H9 (cell line): Measurements from ENCODE around the gene AP4M1. TPM values are rescaled to one million over a fixed set of nuclear protein-coding genes. Genes with fewer than 3 reads are reported as not detected.

ENCODE experiments used
- DNase-seq: peaks from one replicate; pipeline ENCODE4 v3.0.0-alpha.2; 2017
- H2AFZ ChIP-seq: one replicate; pipeline ENCODE4 v1.6.1; 2013; ENCODE audit warnings: mild to moderate bottlenecking, low read length, control low read depth, moderate library complexity
- H2AK5ac ChIP-seq: 2 replicates; pipeline ENCODE4 v1.6.1; 2013; ENCODE audit warnings: low read length, control low read depth, mixed read lengths; ENCODE audit not compliant: insufficient read length
- H2BK120ac ChIP-seq: one replicate; pipeline ENCODE4 v1.6.1; 2013; ENCODE audit warnings: low read depth, mild to moderate bottlenecking, low read length, control low read depth, inconsistent platforms; ENCODE audit not compliant: poor library complexity, severe bottlenecking
- H2BK12ac ChIP-seq: 2 replicates; pipeline ENCODE4 v1.6.1; 2013; ENCODE audit warnings: low read length, control low read depth, mixed read lengths, low read depth; ENCODE audit not compliant: insufficient read length
- H2BK15ac ChIP-seq: 2 replicates; pipeline ENCODE4 v1.6.1; 2013; ENCODE audit warnings: low read depth, low read length, control low read depth
- H2BK20ac ChIP-seq: one replicate; pipeline ENCODE4 v1.6.1; 2013; ENCODE audit warnings: low read depth, mild to moderate bottlenecking, low read length, control low read depth, inconsistent platforms; ENCODE audit not compliant: poor library complexity, severe bottlenecking
- H2BK5ac ChIP-seq: 2 replicates; pipeline ENCODE4 v1.6.1; 2013; ENCODE audit warnings: low read length, control low read depth, mixed read lengths; ENCODE audit not compliant: insufficient read length
- H3K14ac ChIP-seq: 2 replicates; pipeline ENCODE4 v1.6.1; 2013; ENCODE audit warnings: low read length, control low read depth; ENCODE audit not compliant: insufficient read depth
- H3K18ac ChIP-seq: 2 replicates; pipeline ENCODE4 v1.6.1; 2013; ENCODE audit warnings: low read depth, mild to moderate bottlenecking, mixed read lengths, low read length, control low read depth; ENCODE audit not compliant: insufficient read length
- H3K23ac ChIP-seq: 2 replicates; pipeline ENCODE4 v1.6.1; 2013; ENCODE audit warnings: low read length, control low read depth, mixed read lengths, low read depth; ENCODE audit not compliant: insufficient read length
- H3K23me2 ChIP-seq: 2 replicates; pipeline ENCODE4 v1.6.1; 2013; ENCODE audit warnings: low read depth, mild to moderate bottlenecking, mixed read lengths, low read length, control low read depth; ENCODE audit not compliant: insufficient read length, poor library complexity, severe bottlenecking
- H3K27ac ChIP-seq: 2 replicates; pipeline ENCODE4 v1.5.1; 2013; ENCODE audit warnings: low read length, control low read depth, mixed read lengths, low read depth; ENCODE audit not compliant: insufficient read length
- H3K27me3 ChIP-seq: 2 replicates; pipeline ENCODE4 v1.6.1; 2013; ENCODE audit warnings: low read length, control low read depth, inconsistent platforms; ENCODE audit not compliant: insufficient read depth
- H3K4ac ChIP-seq: 2 replicates; pipeline ENCODE4 v1.6.1; 2013; ENCODE audit warnings: low read depth, mild to moderate bottlenecking, control low read depth, inconsistent platforms, low read length, moderate library complexity
- H3K4me1 ChIP-seq: 2 replicates; pipeline ENCODE4 v1.6.1; 2013; ENCODE audit warnings: low read length, control low read depth, inconsistent platforms; ENCODE audit not compliant: insufficient read depth
- H3K4me2 ChIP-seq: 2 replicates; pipeline ENCODE4 v1.6.1; 2013; ENCODE audit warnings: low read length, control low read depth, mixed read lengths; ENCODE audit not compliant: insufficient read length, insufficient read depth
- H3K56ac ChIP-seq: 2 replicates; pipeline ENCODE4 v1.6.1; 2013; ENCODE audit warnings: low read depth, mild to moderate bottlenecking, mixed read lengths, low read length, control low read depth; ENCODE audit not compliant: insufficient read length
- H3K79me1 ChIP-seq: 2 replicates; pipeline ENCODE4 v1.6.1; 2013; ENCODE audit warnings: low read depth, mild to moderate bottlenecking, moderate library complexity, low read length, control low read depth, inconsistent platforms; ENCODE audit not compliant: insufficient read depth, poor library complexity, severe bottlenecking
- H3K79me2 ChIP-seq: 2 replicates; pipeline ENCODE4 v1.6.1; 2013; ENCODE audit warnings: low read length, control low read depth, inconsistent platforms; ENCODE audit not compliant: insufficient read depth
- H3K9ac ChIP-seq: 2 replicates; pipeline ENCODE4 v1.6.1; 2013; ENCODE audit warnings: low read length, control low read depth, mixed read lengths; ENCODE audit not compliant: insufficient read length; ENCODE audit errors: extremely low read depth
- H3K9me3 ChIP-seq: one replicate; pipeline ENCODE4 v1.6.1; 2013; ENCODE audit warnings: low read depth, low read length, inconsistent platforms; ENCODE audit not compliant: control insufficient read depth
- H3T11ph ChIP-seq: one replicate; pipeline ENCODE4 v1.6.1; 2013; ENCODE audit warnings: mild to moderate bottlenecking, low read length, control low read depth, inconsistent platforms
- H4K20me1 ChIP-seq: one replicate; pipeline ENCODE4 v1.6.1; 2013; ENCODE audit not compliant: control insufficient read depth, insufficient read length, insufficient read depth
- H4K5ac ChIP-seq: 2 replicates; pipeline ENCODE4 v1.6.1; 2013; ENCODE audit warnings: low read depth, mild to moderate bottlenecking, mixed read lengths, low read length, control low read depth; ENCODE audit not compliant: insufficient read length
- H4K8ac ChIP-seq: replicated peaks from 2 replicates; pipeline ENCODE4 v1.6.1; 2013; ENCODE audit warnings: low read length, control low read depth, mixed read lengths, low read depth; ENCODE audit not compliant: insufficient read length
- H4K91ac ChIP-seq: 2 replicates; pipeline ENCODE4 v1.6.1; 2013; ENCODE audit warnings: low read depth, mild to moderate bottlenecking, moderate library complexity, mixed read lengths, low read length, control low read depth; ENCODE audit not compliant: insufficient read length
- H3K27ac Mint-ChIP-seq, 3 experiments: 2 replicates in 2 of 3; 3 replicates in 1 of 3; pipeline ENCODE4 v1.8.0; 2020 to 2021; ENCODE audit warnings: mixed read lengths in 3 of 3, mild to moderate bottlenecking in 1 of 3, moderate library complexity in 1 of 3
- H3K27me3 Mint-ChIP-seq: 2 replicates; pipeline ENCODE4 v1.8.0; 2021; ENCODE audit warnings: low read depth, mild to moderate bottlenecking, moderate library complexity, mixed read lengths
- H3K36me3 Mint-ChIP-seq, 3 experiments: 2 replicates in 2 of 3; 3 replicates in 1 of 3; pipeline ENCODE4 v1.8.0; 2020 to 2021; ENCODE audit warnings: low read depth in 3 of 3, mixed read lengths in 3 of 3; ENCODE audit not compliant: insufficient read depth in 1 of 3
- H3K4me1 Mint-ChIP-seq, 2 experiments: 2 replicates each; pipeline ENCODE4 v1.8.0; 2020; ENCODE audit warnings: mixed read lengths in 2 of 2
- H3K4me3 Mint-ChIP-seq, 2 experiments: 2 replicates in 1 of 2; 3 replicates in 1 of 2; pipeline ENCODE4 v1.8.0; 2020 to 2021; ENCODE audit warnings: mild to moderate bottlenecking in 2 of 2, mixed read lengths in 2 of 2, moderate library complexity in 1 of 2
- H3K9me3 Mint-ChIP-seq, 2 experiments: 2 replicates in 1 of 2; 3 replicates in 1 of 2; pipeline ENCODE4 v1.8.0; 2020; ENCODE audit warnings: mild to moderate bottlenecking in 2 of 2, mixed read lengths in 2 of 2, moderate library complexity in 1 of 2
- WGBS: extraction: QIAGEN DNeasy Blood & Tissue Kit; methylation state at CpG from one replicate; pipeline ENCODE4 v1.1.7; 2013; ENCODE audit warnings: missing lambda C conversion rate, low lambda C conversion rate, mixed read lengths; ENCODE audit not compliant: insufficient read length; ENCODE audit errors: extremely low coverage; 5-methylcytosine and 5-hydroxymethylcytosine counted together
- total RNA-seq: library from RNA; stranded (reverse); gene quantifications from 2 replicates; pipeline ENCODE4 v1.2.1, GENCODE V29; 2021
- TF ChIP-seq, protein P1 (sequence below): fragments of 200-600 bp; sonication (generic); conservative IDR thresholded peaks from 3 replicates; pipeline ENCODE4 v1.8.0; 2021; ENCODE audit warnings: antibody characterized with exemption, mild to moderate bottlenecking

The AP4M1 gene
- total RNA-seq, 1 experiment from 2014 or later: 18.8 TPM

- H2BK5ac ChIP-seq: no peak overlapping the region
- H3K4ac ChIP-seq: no peak overlapping the region
- H3K27me3 ChIP-seq: no peaks in the 10 kb centered on the region
- H3K27ac Mint-ChIP-seq: no peak overlapping the region
- no peak overlapping the region for H3K14ac ChIP-seq
- H3K56ac ChIP-seq: no peak overlapping the region
- H3K9ac ChIP-seq: no peak overlapping the region
- H3T11ph ChIP-seq: no peak overlapping the region
- H3K9me3 Mint-ChIP-seq: no peaks in the 10 kb centered on the region
- H3K79me2 ChIP-seq: no peaks in the 10 kb centered on the region
- no peak overlapping the region; a peak in 1 of 5 replicates for H3K4me3 Mint-ChIP-seq
- no peaks in the 10 kb centered on the region; the same call in 1 of the 2 replicates for H3K4me1 ChIP-seq
- H3K36me3 Mint-ChIP-seq: peaks cover 21 to 58% (median 55%) of the 10 kb centered on the region in 3 experiments; a peak in 6 of 7 replicates
- peaks cover 17 to 28% of the 10 kb centered on the region in 2 experiments for H3K4me1 Mint-ChIP-seq
- no peak overlapping the region for H3K23ac ChIP-seq
- H3K79me1 ChIP-seq: peaks cover 2% of the 10 kb centered on the region
- no peaks in the 10 kb centered on the region for H3K9me3 ChIP-seq
- no peak for DNase-seq
- TF ChIP-seq, protein P1, sequence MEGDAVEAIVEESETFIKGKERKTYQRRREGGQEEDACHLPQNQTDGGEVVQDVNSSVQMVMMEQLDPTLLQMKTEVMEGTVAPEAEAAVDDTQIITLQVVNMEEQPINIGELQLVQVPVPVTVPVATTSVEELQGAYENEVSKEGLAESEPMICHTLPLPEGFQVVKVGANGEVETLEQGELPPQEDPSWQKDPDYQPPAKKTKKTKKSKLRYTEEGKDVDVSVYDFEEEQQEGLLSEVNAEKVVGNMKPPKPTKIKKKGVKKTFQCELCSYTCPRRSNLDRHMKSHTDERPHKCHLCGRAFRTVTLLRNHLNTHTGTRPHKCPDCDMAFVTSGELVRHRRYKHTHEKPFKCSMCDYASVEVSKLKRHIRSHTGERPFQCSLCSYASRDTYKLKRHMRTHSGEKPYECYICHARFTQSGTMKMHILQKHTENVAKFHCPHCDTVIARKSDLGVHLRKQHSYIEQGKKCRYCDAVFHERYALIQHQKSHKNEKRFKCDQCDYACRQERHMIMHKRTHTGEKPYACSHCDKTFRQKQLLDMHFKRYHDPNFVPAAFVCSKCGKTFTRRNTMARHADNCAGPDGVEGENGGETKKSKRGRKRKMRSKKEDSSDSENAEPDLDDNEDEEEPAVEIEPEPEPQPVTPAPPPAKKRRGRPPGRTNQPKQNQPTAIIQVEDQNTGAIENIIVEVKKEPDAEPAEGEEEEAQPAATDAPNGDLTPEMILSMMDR: no peak
- peaks cover 10% of the 10 kb centered on the region for H3K23me2 ChIP-seq
- H2BK20ac ChIP-seq: no peak overlapping the region
- H3K27ac ChIP-seq: no peak overlapping the region
- no peak overlapping the region for H2BK120ac ChIP-seq
- no peaks in the 10 kb centered on the region for H4K20me1 ChIP-seq
- H4K8ac ChIP-seq: no peak overlapping the region
- no peak overlapping the region for H2BK12ac ChIP-seq
- no peak overlapping the region for H2BK15ac ChIP-seq
- H2AK5ac ChIP-seq: no peak overlapping the region
- no peaks in the 10 kb centered on the region; the same call in 1 of the 2 replicates for H3K27me3 Mint-ChIP-seq
- no CpG with 5 or more reads among the region's 20 CpGs for WGBS
- no peak overlapping the region for H4K91ac ChIP-seq
- H3K18ac ChIP-seq: no peak overlapping the region
- no peak overlapping the region for H2AFZ ChIP-seq
- H4K5ac ChIP-seq: no peak overlapping the region
- no peak overlapping the region for H3K4me2 ChIP-seq
Measured at GRCh38 chr7:100155553-100156317, 54.3 kb downstream of the AP4M1 start.
